HEK293 (cell line): ENCODE measurements around the gene CARD6.

ENCODE experiments used
- CTCF ChIA-PET: fragments of 350-600 bp; formaldehyde crosslinking; extraction: SDS; loops from one replicate; lab custom pipeline; 2021; ENCODE audit warnings: antibody characterized with exemption; lab: Yijun Ruan, JAX
- POLR2A ChIA-PET: fragments of 300-600 bp; formaldehyde crosslinking; extraction: SDS; loops from one replicate; lab custom pipeline; 2020; ENCODE audit warnings: antibody characterized with exemption, inconsistent platforms; lab: Yijun Ruan, JAX
- H3K27ac ChIP-seq: fragments of 200-500 bp; sonication (Bioruptor generic); 2 replicates; pipeline ENCODE4 v1.5.1; 2014; ENCODE audit warnings: low read depth, low read length, control low read depth, inconsistent platforms; ENCODE audit errors: extremely low read depth
- H3K36me3 ChIP-seq, 2 experiments: fragments of 200-500 bp in 1 of 2; sonication (Bioruptor generic) in 1 of 2; 1 replicate in 1 of 2; 2 replicates in 1 of 2; pipeline ENCODE4 v1.5.1; 2014 to 2017; ENCODE audit warnings: inconsistent platforms in 2 of 2, low read length in 2 of 2; ENCODE audit not compliant: control insufficient read depth in 2 of 2, insufficient read depth in 1 of 2
- H3K4me1 ChIP-seq: fragments of 200-500 bp; sonication (Bioruptor generic); 2 replicates; pipeline ENCODE4 v1.5.1; 2014; ENCODE audit warnings: mild to moderate bottlenecking, low read length, inconsistent platforms; ENCODE audit not compliant: control insufficient read depth, insufficient read depth
- H3K4me3 ChIP-seq: 2 replicates; pipeline ENCODE4 v1.5.1; 2011; ENCODE audit warnings: low read depth, mild to moderate bottlenecking, control low read depth, low read length, moderate library complexity
- H3K9me3 ChIP-seq: fragments of 200-500 bp; sonication (Bioruptor generic); 2 replicates; pipeline ENCODE4 v1.5.1; 2014; ENCODE audit warnings: low read depth, low read length, inconsistent platforms; ENCODE audit not compliant: control insufficient read depth, insufficient read depth
- GLIS2 ChIP-seq: fragments of 450-650 bp; formaldehyde crosslinking; IDR thresholded peaks from 2 replicates; pipeline ENCODE4 v1.5.1; 2016; ENCODE audit warnings: missing biosample characterization, missing genetic modification characterization
- HOXA7 ChIP-seq: sonication (generic); formaldehyde crosslinking; IDR thresholded peaks from 2 replicates; pipeline ENCODE4 v1.8.1; 2022; ENCODE audit warnings: missing genetic modification reagents, borderline replicate concordance
- PRDM1 ChIP-seq: fragments of 450-650 bp; formaldehyde crosslinking; IDR thresholded peaks from 2 replicates; pipeline ENCODE4; 2016; ENCODE audit warnings: missing biosample characterization, missing genetic modification characterization
- ZBTB11 ChIP-seq: fragments of 450-650 bp; formaldehyde crosslinking; conservative IDR thresholded peaks from 2 replicates; pipeline ENCODE4 v1.5.1; 2016; ENCODE audit warnings: low read depth, missing biosample characterization, missing genetic modification characterization
- ZFP69B ChIP-seq: fragments of 450-650 bp; formaldehyde crosslinking; IDR thresholded peaks from 2 replicates; pipeline ENCODE4 v1.5.1; 2016; ENCODE audit warnings: missing biosample characterization, missing genetic modification characterization
- ZNF133 ChIP-seq: fragments of 450-650 bp; formaldehyde crosslinking; IDR thresholded peaks from 2 replicates; pipeline ENCODE4 v1.5.1; 2016; ENCODE audit warnings: missing biosample characterization, missing genetic modification characterization
- ZNF211 ChIP-seq: fragments of 450-650 bp; formaldehyde crosslinking; IDR thresholded peaks from 2 replicates; pipeline ENCODE4 v1.5.1; 2016; ENCODE audit warnings: low read depth, missing biosample characterization, missing genetic modification characterization
- ZNF221 ChIP-seq: fragments of 450-650 bp; formaldehyde crosslinking; IDR thresholded peaks from 2 replicates; pipeline ENCODE4 v1.5.1; 2017; ENCODE audit warnings: missing biosample characterization, missing genetic modification characterization, borderline replicate concordance
- ZNF341 ChIP-seq: fragments of 450-650 bp; formaldehyde crosslinking; IDR thresholded peaks from 2 replicates; pipeline ENCODE4; 2016; ENCODE audit warnings: low read depth, missing biosample characterization, missing genetic modification characterization
- ZNF48 ChIP-seq: fragments of 450-650 bp; formaldehyde crosslinking; IDR thresholded peaks from 2 replicates; pipeline ENCODE4 v1.5.1; 2016; ENCODE audit warnings: missing biosample characterization, missing genetic modification characterization
- ZNF514 ChIP-seq: fragments of 450-650 bp; formaldehyde crosslinking; IDR thresholded peaks from 2 replicates; pipeline ENCODE4 v1.5.1; 2016; ENCODE audit warnings: missing biosample characterization, missing genetic modification characterization
- ZNF548 ChIP-seq: fragments of 450-650 bp; formaldehyde crosslinking; IDR thresholded peaks from 2 replicates; pipeline ENCODE4 v1.5.1; 2016; ENCODE audit warnings: missing biosample characterization, missing genetic modification characterization
- ZNF596 ChIP-seq: fragments of 450-650 bp; IDR thresholded peaks from 2 replicates; pipeline ENCODE4 v1.5.0; 2018; ENCODE audit warnings: missing biosample characterization, mild to moderate bottlenecking, missing genetic modification characterization, moderate library complexity
- ZNF768 ChIP-seq: fragments of 450-650 bp; formaldehyde crosslinking; IDR thresholded peaks from 2 replicates; pipeline ENCODE4 v1.5.1; 2018; ENCODE audit warnings: missing biosample characterization, mild to moderate bottlenecking, missing genetic modification characterization
- ZNF785 ChIP-seq: fragments of 450-650 bp; formaldehyde crosslinking; IDR thresholded peaks from 2 replicates; pipeline ENCODE4 v1.5.1; 2016; ENCODE audit warnings: missing biosample characterization, missing genetic modification characterization
- ZSCAN16 ChIP-seq: fragments of 450-650 bp; formaldehyde crosslinking; IDR thresholded peaks from 2 replicates; pipeline ENCODE4 v1.5.1; 2016; ENCODE audit warnings: missing biosample characterization, missing genetic modification characterization
- TF ChIP-seq, protein P1 (sequence below): fragments of 450-650 bp; formaldehyde crosslinking; IDR thresholded peaks from 2 replicates; pipeline ENCODE4 v1.5.1; 2016; ENCODE audit warnings: missing biosample characterization, missing genetic modification characterization, borderline replicate concordance
- TF ChIP-seq, protein P2 (sequence below): fragments of 450-650 bp; formaldehyde crosslinking; IDR thresholded peaks from 2 replicates; pipeline ENCODE4 v1.5.1; 2016; ENCODE audit warnings: missing biosample characterization, missing genetic modification characterization

CARD6 gene

DNA sequence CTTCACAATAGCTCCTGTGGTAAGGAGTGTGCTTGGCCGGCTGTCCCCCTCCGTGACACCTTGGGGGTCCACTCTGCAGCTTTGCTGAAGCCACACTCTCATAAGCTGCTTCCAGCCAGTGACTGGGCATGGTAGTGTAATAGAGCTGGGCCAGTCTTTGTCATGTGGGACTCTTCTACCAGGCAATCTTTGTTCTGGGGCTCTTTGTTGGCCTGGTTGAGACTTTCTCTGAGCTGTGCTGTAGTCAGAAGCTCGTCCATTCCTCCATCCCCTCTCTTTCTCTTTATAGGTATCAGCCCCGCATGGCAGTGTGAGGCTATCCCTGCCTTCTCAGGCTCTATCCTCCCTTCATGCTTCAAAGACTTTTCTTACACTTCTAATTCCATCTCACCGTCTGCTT, 25.7 kb downstream of the CARD6 start:
- Histone ChIP-seq H3K36me3 (no peaks in the 10 kb centered on the region), H3K27ac (no peak overlapping the region), H3K9me3 (no peaks in the 10 kb centered on the region), H3K4me3 (no peak overlapping the region), H3K4me1 (no peaks in the 10 kb centered on the region)
- ChIA-PET CTCF (interaction anchor here (1.1 to 1.4 kb wide), 2 partner anchors 9 to 12 kb away, joined by 3 to 4 read pairs; no protein-coding TSS in a partner anchor), POLR2A (no interaction called here)
- TF ChIP-seq ZFP69B (tag by site-specific recombination) (no peak), ZNF211 (tag by site-specific recombination) (no peak), ZNF48 (no peak), ZNF548 (tag by site-specific recombination) (no peak), ZNF596 (no peak), ZNF785 (tag by site-specific recombination) (no peak), ZBTB11 (tag by site-specific recombination) (no peak), ZSCAN16 (no peak), ZNF768 (tag by site-specific recombination) (no peak), ZNF514 (tag by site-specific recombination) (no peak), PRDM1 (no peak)
- TF ChIP-seq, protein P1, sequence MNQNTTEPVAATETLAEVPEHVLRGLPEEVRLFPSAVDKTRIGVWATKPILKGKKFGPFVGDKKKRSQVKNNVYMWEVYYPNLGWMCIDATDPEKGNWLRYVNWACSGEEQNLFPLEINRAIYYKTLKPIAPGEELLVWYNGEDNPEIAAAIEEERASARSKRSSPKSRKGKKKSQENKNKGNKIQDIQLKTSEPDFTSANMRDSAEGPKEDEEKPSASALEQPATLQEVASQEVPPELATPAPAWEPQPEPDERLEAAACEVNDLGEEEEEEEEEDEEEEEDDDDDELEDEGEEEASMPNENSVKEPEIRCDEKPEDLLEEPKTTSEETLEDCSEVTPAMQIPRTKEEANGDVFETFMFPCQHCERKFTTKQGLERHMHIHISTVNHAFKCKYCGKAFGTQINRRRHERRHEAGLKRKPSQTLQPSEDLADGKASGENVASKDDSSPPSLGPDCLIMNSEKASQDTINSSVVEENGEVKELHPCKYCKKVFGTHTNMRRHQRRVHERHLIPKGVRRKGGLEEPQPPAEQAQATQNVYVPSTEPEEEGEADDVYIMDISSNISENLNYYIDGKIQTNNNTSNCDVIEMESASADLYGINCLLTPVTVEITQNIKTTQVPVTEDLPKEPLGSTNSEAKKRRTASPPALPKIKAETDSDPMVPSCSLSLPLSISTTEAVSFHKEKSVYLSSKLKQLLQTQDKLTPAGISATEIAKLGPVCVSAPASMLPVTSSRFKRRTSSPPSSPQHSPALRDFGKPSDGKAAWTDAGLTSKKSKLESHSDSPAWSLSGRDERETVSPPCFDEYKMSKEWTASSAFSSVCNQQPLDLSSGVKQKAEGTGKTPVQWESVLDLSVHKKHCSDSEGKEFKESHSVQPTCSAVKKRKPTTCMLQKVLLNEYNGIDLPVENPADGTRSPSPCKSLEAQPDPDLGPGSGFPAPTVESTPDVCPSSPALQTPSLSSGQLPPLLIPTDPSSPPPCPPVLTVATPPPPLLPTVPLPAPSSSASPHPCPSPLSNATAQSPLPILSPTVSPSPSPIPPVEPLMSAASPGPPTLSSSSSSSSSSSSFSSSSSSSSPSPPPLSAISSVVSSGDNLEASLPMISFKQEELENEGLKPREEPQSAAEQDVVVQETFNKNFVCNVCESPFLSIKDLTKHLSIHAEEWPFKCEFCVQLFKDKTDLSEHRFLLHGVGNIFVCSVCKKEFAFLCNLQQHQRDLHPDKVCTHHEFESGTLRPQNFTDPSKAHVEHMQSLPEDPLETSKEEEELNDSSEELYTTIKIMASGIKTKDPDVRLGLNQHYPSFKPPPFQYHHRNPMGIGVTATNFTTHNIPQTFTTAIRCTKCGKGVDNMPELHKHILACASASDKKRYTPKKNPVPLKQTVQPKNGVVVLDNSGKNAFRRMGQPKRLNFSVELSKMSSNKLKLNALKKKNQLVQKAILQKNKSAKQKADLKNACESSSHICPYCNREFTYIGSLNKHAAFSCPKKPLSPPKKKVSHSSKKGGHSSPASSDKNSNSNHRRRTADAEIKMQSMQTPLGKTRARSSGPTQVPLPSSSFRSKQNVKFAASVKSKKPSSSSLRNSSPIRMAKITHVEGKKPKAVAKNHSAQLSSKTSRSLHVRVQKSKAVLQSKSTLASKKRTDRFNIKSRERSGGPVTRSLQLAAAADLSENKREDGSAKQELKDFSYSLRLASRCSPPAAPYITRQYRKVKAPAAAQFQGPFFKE (tag by site-specific recombination), result no peak
- TF ChIP-seq, protein P2, sequence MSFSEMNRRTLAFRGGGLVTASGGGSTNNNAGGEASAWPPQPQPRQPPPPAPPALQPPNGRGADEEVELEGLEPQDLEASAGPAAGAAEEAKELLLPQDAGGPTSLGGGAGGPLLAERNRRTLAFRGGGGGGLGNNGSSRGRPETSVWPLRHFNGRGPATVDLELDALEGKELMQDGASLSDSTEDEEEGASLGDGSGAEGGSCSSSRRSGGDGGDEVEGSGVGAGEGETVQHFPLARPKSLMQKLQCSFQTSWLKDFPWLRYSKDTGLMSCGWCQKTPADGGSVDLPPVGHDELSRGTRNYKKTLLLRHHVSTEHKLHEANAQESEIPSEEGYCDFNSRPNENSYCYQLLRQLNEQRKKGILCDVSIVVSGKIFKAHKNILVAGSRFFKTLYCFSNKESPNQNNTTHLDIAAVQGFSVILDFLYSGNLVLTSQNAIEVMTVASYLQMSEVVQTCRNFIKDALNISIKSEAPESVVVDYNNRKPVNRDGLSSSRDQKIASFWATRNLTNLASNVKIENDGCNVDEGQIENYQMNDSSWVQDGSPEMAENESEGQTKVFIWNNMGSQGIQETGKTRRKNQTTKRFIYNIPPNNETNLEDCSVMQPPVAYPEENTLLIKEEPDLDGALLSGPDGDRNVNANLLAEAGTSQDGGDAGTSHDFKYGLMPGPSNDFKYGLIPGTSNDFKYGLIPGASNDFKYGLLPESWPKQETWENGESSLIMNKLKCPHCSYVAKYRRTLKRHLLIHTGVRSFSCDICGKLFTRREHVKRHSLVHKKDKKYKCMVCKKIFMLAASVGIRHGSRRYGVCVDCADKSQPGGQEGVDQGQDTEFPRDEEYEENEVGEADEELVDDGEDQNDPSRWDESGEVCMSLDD (tag by site-specific recombination), result no peak

- CTCF ChIA-PET, result no interaction called here
- Histone ChIP-seq H3K9me3 (no peaks in the 10 kb centered on the region), H3K27ac (no peak overlapping the region), H3K36me3 (no peaks in the 10 kb centered on the region), H3K4me1 (no peaks in the 10 kb centered on the region), H3K4me3 (no peak overlapping the region)
- POLR2A ChIA-PET, result no interaction called here
- TF ChIP-seq ZNF221 (tag by site-specific recombination) (no peak), GLIS2 (tag by site-specific recombination) (no peak), HOXA7 (CRISPR knock-in tag) (no peak), ZNF133 (tag by site-specific recombination) (no peak), ZNF341 (tag by site-specific recombination) (no peak)
- TF ChIP-seq, protein P2 (tag by site-specific recombination), result no peak
These were observed 28.2 kb downstream of the CARD6 start for GRCh38 chr5:40869384-40869783.
